CD14-positive monocyte (primary cell): Measurements from ENCODE around the gene OCLN. TPM values are rescaled to one million over a fixed set of nuclear protein-coding genes. Genes with fewer than 3 reads are reported as not detected.

Source experiments
- DNase-seq, 3 donors: peaks; one replicate each; pipeline ENCODE4 v3.0.0-alpha.2; 2011 to 2022
- H2AFZ ChIP-seq: 2 replicates; pipeline ENCODE4 v1.6.0; 2012; ENCODE audit warnings: mild to moderate bottlenecking, low read depth, low read length, inconsistent platforms; ENCODE audit not compliant: insufficient read depth, poor library complexity, severe bottlenecking
- H3K27ac ChIP-seq, 2 donors: 1 replicate in 1 of 2; 2 replicates in 1 of 2; pipeline ENCODE4 v1.5.1; 2012 to 2013; ENCODE audit warnings: low read length in 2 of 2, control low read depth in 1 of 2, inconsistent platforms in 1 of 2, low read depth in 1 of 2, mild to moderate bottlenecking in 1 of 2
- H3K27me3 ChIP-seq, 2 donors: one replicate each; pipeline versions ENCODE4 v1.6.0 to v1.6.1; 2011 to 2013; ENCODE audit warnings: low read length in 2 of 2; ENCODE audit not compliant: control insufficient read depth in 2 of 2, insufficient read depth in 2 of 2
- H3K36me3 ChIP-seq, 2 donors: replicated peaks in 1 of 2; 1 replicate in 1 of 2; 2 replicates in 1 of 2; pipeline versions ENCODE4 v1.5.1 to v1.6.1; 2012 to 2013; ENCODE audit warnings: low read length in 2 of 2, control low read depth in 1 of 2, inconsistent platforms in 1 of 2, mild to moderate bottlenecking in 1 of 2; ENCODE audit not compliant: insufficient read depth in 2 of 2, control insufficient read depth in 1 of 2
- H3K4me1 ChIP-seq, 2 donors: 1 replicate in 1 of 2; 2 replicates in 1 of 2; pipeline versions ENCODE4 v1.5.1 to v1.6.1; 2012 to 2013; ENCODE audit warnings: low read length in 2 of 2, control low read depth in 1 of 2, inconsistent platforms in 1 of 2, mild to moderate bottlenecking in 1 of 2, moderate library complexity in 1 of 2; ENCODE audit not compliant: insufficient read depth in 2 of 2, control insufficient read depth in 1 of 2
- H3K4me2 ChIP-seq: replicated peaks from 2 replicates; pipeline ENCODE3; 2012; ENCODE audit warnings: low read length, moderate library complexity, mild to moderate bottlenecking; ENCODE audit not compliant: poor library complexity, severe bottlenecking; ENCODE audit errors: extremely low read depth
- H3K4me3 ChIP-seq, 3 experiments: fragments of 200-600 bp in 1 of 3; sonication (generic) in 1 of 3; replicated peaks in 1 of 3; 1 replicate in 2 of 3; 2 replicates in 1 of 3; pipeline ENCODE4 v1.5.1; 2011 to 2013; ENCODE audit warnings: low read length in 3 of 3, mild to moderate bottlenecking in 3 of 3, control low read depth in 2 of 3, low read depth in 2 of 3, inconsistent platforms in 1 of 3, moderate library complexity in 1 of 3
- H3K79me2 ChIP-seq: 2 replicates; pipeline ENCODE4 v1.6.0; 2012; ENCODE audit warnings: mild to moderate bottlenecking, control low read depth, inconsistent platforms, low read length, moderate library complexity; ENCODE audit not compliant: insufficient read depth
- H3K9ac ChIP-seq: 2 replicates; pipeline ENCODE4 v1.6.0; 2017; ENCODE audit warnings: low read length, mild to moderate bottlenecking; ENCODE audit not compliant: insufficient read depth, poor library complexity, severe bottlenecking
- H3K9me3 ChIP-seq, 2 donors: replicated peaks in 1 of 2; 1 replicate in 1 of 2; 2 replicates in 1 of 2; pipeline versions ENCODE4 v1.5.1 to v1.6.1; 2012 to 2013; ENCODE audit warnings: low read length in 2 of 2, control low read depth in 1 of 2; ENCODE audit not compliant: control insufficient read depth in 1 of 2, insufficient read depth in 1 of 2
- H4K20me1 ChIP-seq: 2 replicates; pipeline ENCODE4 v1.6.0; 2012; ENCODE audit warnings: mild to moderate bottlenecking, low read length, control low read depth, moderate library complexity; ENCODE audit not compliant: insufficient read depth
- H3K27ac Mint-ChIP-seq, 7 donors: one replicate each; pipeline ENCODE4 v1.8.0; 2020; ENCODE audit warnings: mild to moderate bottlenecking in 7 of 7, mixed read lengths in 7 of 7, moderate library complexity in 6 of 7, inconsistent platforms in 2 of 7
- H3K27me3 Mint-ChIP-seq, 3 donors: one replicate each; pipeline ENCODE4 v1.8.0; 2021 to 2022; ENCODE audit warnings: low read depth in 3 of 3, mild to moderate bottlenecking in 3 of 3, mixed read lengths in 3 of 3, moderate library complexity in 3 of 3, inconsistent platforms in 1 of 3
- H3K36me3 Mint-ChIP-seq, 2 donors: one replicate each; pipeline ENCODE4 v1.8.0; 2020; ENCODE audit warnings: mixed read lengths in 2 of 2, inconsistent platforms in 1 of 2, mild to moderate bottlenecking in 1 of 2
- H3K4me1 Mint-ChIP-seq: one replicate; pipeline ENCODE4 v1.8.0; 2020; ENCODE audit warnings: mild to moderate bottlenecking, mixed read lengths
- H3K4me3 Mint-ChIP-seq, 2 donors: one replicate each; pipeline ENCODE4 v1.8.0; 2020; ENCODE audit warnings: mild to moderate bottlenecking in 2 of 2, mixed read lengths in 2 of 2, moderate library complexity in 1 of 2
- H3K9me3 Mint-ChIP-seq, 7 donors: one replicate each; pipeline ENCODE4 v1.8.0; 2020 to 2022; ENCODE audit warnings: mixed read lengths in 7 of 7, mild to moderate bottlenecking in 6 of 7, moderate library complexity in 6 of 7, inconsistent platforms in 2 of 7
- WGBS: methylation state at CpG from one replicate; pipeline ENCODE4 v1.1.5; 2013; ENCODE audit warnings: missing lambda C conversion rate; ENCODE audit not compliant: insufficient coverage; 5-methylcytosine and 5-hydroxymethylcytosine counted together
- intact Hi-C, 2 donors: fragments of 100-400 bp; cut with micrococcal nuclease; formaldehyde crosslinking; loops; one replicate each; pipeline versions ENCODE4 v1.15.0 to v1.15.1; 2023
- polyA plus RNA-seq, 3 donors: library from polyadenylated mRNA; depleted of rRNA in 1 of 3; unstranded in 2 of 3; stranded (reverse) in 1 of 3; fragments of 300-500 nt in 2 of 3; fragments of >200 nt in 1 of 3; fragmentation: Illumina TruSeq in 2 of 3; gene quantifications; 1 replicate in 2 of 3; 2 replicates in 1 of 3; pipeline ENCODE4 v1.2.3, GENCODE V29; 2012 to 2021
- TF ChIP-seq, protein P1 (sequence below): fragments of 200-600 bp; IDR thresholded peaks from one replicate; pipeline ENCODE4 v1.8.0; 2022; ENCODE audit warnings: antibody characterized with exemption, mild to moderate bottlenecking

Gene OCLN
- polyA plus RNA-seq, 3 donors: 0.03 to 0.15 TPM; not detected in 1

DNA sequence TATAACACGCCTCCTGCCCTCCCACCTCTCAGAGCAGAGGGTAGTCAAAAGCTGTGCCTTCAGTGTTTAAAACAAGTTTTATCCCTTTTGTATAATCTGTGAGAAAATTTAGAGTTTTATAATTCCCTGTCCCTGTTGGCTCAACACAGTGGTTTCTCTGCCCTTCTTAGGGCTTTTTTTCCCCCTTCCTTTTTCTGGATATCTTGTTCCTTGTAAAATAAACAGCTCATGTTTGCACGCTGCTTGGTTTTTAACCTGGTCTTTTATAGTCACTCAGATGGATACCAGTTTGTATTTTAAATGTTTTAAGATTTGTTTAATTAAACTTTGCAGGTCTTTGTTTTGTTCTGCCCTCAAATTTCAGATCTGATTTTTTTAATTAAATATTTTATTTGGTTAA is 26.7 kb downstream of the OCLN start:
- Histone ChIP-seq H3K27ac (no peak overlapping the region), H4K20me1 (no peaks in the 10 kb centered on the region), H3K36me3 (no peaks in the 10 kb centered on the region), H3K79me2 (no peaks in the 10 kb centered on the region), H3K9me3 (no peaks in the 10 kb centered on the region), H3K4me3 (no peak overlapping the region), H3K4me1 (no peaks in the 10 kb centered on the region), H3K4me2 (no peak overlapping the region), H3K27me3 (no peaks in the 10 kb centered on the region), H3K9ac (no peak overlapping the region), H2AFZ (peak overlapping the region; percentile 13)
- DNase-seq: no peak
- Mint-ChIP-seq H3K36me3 (peaks cover 0 to 1% of the 10 kb centered on the region in 2 donors), H3K27me3 (no peaks in the 10 kb centered on the region), H3K4me3 (no peak overlapping the region), H3K27ac (no peak overlapping the region), H3K9me3 (peaks cover 0 to 5% (median 0%) of the 10 kb centered on the region in 7 donors), H3K4me1 (peaks cover 4% of the 10 kb centered on the region)
- TF ChIP-seq, protein P1, sequence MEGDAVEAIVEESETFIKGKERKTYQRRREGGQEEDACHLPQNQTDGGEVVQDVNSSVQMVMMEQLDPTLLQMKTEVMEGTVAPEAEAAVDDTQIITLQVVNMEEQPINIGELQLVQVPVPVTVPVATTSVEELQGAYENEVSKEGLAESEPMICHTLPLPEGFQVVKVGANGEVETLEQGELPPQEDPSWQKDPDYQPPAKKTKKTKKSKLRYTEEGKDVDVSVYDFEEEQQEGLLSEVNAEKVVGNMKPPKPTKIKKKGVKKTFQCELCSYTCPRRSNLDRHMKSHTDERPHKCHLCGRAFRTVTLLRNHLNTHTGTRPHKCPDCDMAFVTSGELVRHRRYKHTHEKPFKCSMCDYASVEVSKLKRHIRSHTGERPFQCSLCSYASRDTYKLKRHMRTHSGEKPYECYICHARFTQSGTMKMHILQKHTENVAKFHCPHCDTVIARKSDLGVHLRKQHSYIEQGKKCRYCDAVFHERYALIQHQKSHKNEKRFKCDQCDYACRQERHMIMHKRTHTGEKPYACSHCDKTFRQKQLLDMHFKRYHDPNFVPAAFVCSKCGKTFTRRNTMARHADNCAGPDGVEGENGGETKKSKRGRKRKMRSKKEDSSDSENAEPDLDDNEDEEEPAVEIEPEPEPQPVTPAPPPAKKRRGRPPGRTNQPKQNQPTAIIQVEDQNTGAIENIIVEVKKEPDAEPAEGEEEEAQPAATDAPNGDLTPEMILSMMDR: no peak
- no CpG with 5 or more reads among the region's 2 CpGs for WGBS
- intact Hi-C loops: no loop called here

DNA sequence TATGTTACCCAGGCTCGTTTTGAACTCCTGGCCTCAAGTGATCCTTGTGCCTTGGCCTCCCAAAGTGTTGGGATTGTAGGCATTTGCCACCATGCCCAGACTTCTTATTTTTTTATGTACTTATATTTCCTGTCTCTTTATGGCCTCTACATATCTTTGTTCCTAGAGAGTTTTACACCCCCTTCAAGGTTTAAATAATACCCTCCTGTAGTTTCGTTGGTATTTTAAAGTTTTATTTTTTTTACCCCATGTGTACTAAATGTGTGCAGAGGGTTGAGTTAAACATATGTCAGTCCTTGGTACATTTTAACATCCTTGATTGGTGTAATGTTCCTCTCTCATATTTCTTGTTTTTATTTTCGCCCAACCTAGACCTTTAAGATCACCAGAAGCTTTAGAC is 29.4 kb downstream of the OCLN start:
- Histone ChIP-seq H3K79me2 (no peaks in the 10 kb centered on the region), H4K20me1 (no peaks in the 10 kb centered on the region), H3K27me3 (no peaks in the 10 kb centered on the region), H2AFZ (no peak overlapping the region), H3K36me3 (no peaks in the 10 kb centered on the region), H3K9ac (no peak overlapping the region), H3K4me2 (no peak overlapping the region), H3K9me3 (no peaks in the 10 kb centered on the region), H3K4me1 (no peaks in the 10 kb centered on the region), H3K27ac (no peak overlapping the region), H3K4me3 (no peak overlapping the region)
- intact Hi-C loops: no loop called here
- TF ChIP-seq, protein P1: no peak
- H3K9me3 Mint-ChIP-seq: no peaks in the 10 kb centered on the region
- no peaks in the 10 kb centered on the region for H3K27me3 Mint-ChIP-seq
- peaks cover 0 to 1% of the 10 kb centered on the region in 2 donors for H3K36me3 Mint-ChIP-seq
- WGBS: no CpG with 5 or more reads among the region's 3 CpGs
- no peak for DNase-seq
- H3K4me1 Mint-ChIP-seq: no peaks in the 10 kb centered on the region
- H3K4me3 Mint-ChIP-seq: no peak overlapping the region
- H3K27ac Mint-ChIP-seq: no peak overlapping the region
